Measurements from ENCODE around the gene FAM171A1. TPM values are rescaled to one million over a fixed set of nuclear protein-coding genes. Genes with fewer than 3 reads are reported as not detected.
A peak's percentile ranks its signal among the peaks of the same experiment; 100 is the strongest.

FAM171A1 gene
- total RNA-seq, 1 donor from 2014 or later, result 73.6 TPM

DNA sequence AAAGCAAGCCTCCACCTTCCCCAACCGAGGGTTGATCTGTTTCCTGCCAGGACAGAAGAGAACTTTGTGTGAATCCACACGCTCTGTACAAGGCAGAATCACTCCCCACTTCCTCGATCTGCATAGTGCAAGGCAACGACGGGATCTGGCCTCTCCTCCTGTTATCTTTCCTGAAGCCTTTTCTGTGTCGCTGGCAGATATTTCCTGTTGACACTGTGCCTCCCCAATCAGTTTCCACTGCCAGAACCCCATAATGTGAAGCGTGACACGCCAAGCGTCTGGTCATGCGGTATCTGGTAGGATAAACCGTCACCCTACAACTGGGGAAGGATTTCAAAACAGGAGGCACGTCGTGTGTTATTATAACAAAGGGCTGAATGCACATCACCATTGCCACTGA lies 57.2 kb downstream of the FAM171A1 start:
- TF ChIP-seq, protein P1, sequence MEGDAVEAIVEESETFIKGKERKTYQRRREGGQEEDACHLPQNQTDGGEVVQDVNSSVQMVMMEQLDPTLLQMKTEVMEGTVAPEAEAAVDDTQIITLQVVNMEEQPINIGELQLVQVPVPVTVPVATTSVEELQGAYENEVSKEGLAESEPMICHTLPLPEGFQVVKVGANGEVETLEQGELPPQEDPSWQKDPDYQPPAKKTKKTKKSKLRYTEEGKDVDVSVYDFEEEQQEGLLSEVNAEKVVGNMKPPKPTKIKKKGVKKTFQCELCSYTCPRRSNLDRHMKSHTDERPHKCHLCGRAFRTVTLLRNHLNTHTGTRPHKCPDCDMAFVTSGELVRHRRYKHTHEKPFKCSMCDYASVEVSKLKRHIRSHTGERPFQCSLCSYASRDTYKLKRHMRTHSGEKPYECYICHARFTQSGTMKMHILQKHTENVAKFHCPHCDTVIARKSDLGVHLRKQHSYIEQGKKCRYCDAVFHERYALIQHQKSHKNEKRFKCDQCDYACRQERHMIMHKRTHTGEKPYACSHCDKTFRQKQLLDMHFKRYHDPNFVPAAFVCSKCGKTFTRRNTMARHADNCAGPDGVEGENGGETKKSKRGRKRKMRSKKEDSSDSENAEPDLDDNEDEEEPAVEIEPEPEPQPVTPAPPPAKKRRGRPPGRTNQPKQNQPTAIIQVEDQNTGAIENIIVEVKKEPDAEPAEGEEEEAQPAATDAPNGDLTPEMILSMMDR (IDR thresholded peaks at IDR 0.05; ENCODE audit: unreplicated experiment), result no peak
- Mint-ChIP-seq H3K27ac (peak overlapping the region; percentile 66), H3K36me3 (peaks cover 4% of the 10 kb centered on the region), H3K27me3 (ENCODE audit: low read depth) (no peaks in the 10 kb centered on the region), H3K4me3 (no peak overlapping the region), H3K4me1 (peaks cover 32% of the 10 kb centered on the region), H3K9me3 (no peaks in the 10 kb centered on the region)
- DNase-seq (ENCODE audit: low spot score in 2 of 2, unreplicated experiment in 2 of 2), result no peak

DNA sequence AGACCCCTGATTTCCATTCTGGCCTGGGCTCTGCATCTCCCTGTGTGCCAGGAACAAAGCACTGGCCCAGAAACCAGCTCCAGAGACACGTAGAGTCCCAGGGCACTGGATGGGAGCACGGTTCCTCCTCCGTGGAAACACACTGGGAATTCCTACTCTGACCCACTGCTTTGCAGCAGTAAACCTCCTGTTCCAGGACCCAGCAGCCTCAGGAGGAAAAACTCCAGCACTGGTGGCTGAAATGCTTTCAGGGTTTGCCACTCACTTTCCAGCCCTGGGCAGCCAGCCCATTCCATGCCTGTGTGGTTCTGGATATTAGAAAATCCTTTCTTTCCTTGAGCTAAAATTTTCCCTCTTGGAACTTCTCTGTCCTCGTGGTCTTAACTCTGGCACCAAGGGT lies 58.0 kb downstream of the FAM171A1 start:
- no peak for DNase-seq (ENCODE audit: low spot score in 2 of 2, unreplicated experiment in 2 of 2)
- Mint-ChIP-seq H3K27me3 (ENCODE audit: low read depth) (no peaks in the 10 kb centered on the region), H3K4me1 (peaks cover 32% of the 10 kb centered on the region), H3K27ac (peak overlapping the region; percentile 76), H3K9me3 (no peaks in the 10 kb centered on the region), H3K4me3 (no peak overlapping the region), H3K36me3 (peaks cover 2% of the 10 kb centered on the region)
- TF ChIP-seq, protein P1 (IDR thresholded peaks at IDR 0.05; ENCODE audit: unreplicated experiment), result no peak

DNA sequence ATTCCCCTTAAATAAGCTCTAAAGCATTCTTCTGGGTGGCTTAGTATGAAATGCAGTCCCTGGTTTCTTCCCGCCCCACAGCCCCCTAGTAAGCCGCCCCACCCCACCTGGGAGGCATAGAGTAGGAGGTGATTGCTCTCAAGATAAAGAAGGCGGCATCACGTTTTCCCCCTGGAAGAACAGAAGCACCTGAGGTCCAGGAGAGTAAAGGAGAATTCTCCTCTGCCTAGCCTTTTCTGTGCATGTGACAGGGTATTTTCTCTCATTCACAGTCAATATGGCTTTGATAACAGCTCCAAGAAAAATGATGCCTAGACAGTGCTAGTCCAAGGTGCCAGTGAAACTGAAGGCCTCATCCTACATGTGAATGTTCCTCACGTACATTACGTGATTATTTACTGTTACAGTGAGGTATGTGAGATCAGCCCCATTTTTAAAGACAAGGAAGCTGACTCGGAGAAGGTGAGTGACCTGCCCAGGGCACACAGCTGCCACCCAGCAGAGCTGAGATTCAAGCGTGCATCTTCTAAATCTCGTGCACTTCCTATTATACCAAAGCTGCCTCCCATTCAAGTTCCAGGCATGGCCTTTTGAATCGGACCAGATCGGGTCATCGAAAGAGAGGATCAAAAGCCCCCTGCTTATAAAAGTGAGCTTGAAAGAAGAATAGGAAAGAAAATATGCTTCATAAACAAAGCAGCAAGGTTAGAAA lies 59.4 kb downstream of the FAM171A1 start:
- Mint-ChIP-seq H3K4me3 (no peak overlapping the region), H3K9me3 (no peaks in the 10 kb centered on the region), H3K4me1 (peaks cover 29% of the 10 kb centered on the region), H3K27me3 (ENCODE audit: low read depth) (no peaks in the 10 kb centered on the region), H3K36me3 (no peaks in the 10 kb centered on the region), H3K27ac (peak overlapping the region; percentile 47)
- no peak for DNase-seq (ENCODE audit: low spot score in 2 of 2, unreplicated experiment in 2 of 2)
- TF ChIP-seq, protein P1 (IDR thresholded peaks at IDR 0.05; ENCODE audit: unreplicated experiment), result no peak

DNA sequence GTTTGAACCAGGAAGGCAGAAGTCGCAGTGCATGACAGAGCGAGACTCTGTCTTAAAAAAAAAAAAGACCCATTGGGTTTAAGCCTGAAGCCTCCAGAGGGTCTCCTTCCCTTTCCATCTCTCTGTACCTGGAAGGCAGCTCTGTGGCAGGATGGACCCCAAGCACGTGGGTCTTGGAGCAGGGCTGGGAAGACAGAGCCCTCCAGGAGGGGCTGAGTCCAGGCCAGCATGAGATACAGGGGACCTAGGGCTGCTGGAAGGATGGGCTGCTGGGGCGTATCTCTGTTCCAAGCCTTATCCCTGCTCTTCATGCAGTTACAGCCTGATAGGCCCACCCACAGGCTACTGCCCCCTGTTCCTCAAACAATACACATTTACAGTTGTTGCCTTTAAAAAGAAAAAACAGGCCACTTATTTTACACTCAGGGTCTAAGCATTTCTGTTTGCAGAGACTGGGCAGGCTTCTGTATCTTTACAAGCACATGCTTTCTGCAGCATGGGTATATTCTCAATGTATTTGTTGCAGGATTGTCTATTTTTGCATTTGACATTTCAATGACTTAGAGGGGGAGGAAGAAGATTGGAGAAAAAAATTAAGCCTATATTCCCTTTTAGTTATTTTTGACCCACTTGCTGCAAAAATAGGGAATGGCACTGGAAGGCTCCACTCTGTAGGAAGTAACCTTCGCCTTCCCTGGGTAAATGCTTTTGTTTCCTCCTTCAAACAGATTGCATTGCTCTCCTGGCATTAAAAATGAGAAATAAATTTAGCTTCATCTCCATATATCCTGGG lies 60.1 kb downstream of the FAM171A1 start:
- H3K9me3 Mint-ChIP-seq, result no peaks in the 10 kb centered on the region
- no peak overlapping the region for H3K27ac Mint-ChIP-seq
- no peak for DNase-seq (ENCODE audit: low spot score in 2 of 2, unreplicated experiment in 2 of 2)
- H3K4me3 Mint-ChIP-seq, result no peak overlapping the region
- H3K36me3 Mint-ChIP-seq, result no peaks in the 10 kb centered on the region
- TF ChIP-seq, protein P1 (IDR thresholded peaks at IDR 0.05; ENCODE audit: unreplicated experiment), result no peak
- peaks cover 28% of the 10 kb centered on the region for H3K4me1 Mint-ChIP-seq
- no peaks in the 10 kb centered on the region for H3K27me3 Mint-ChIP-seq (ENCODE audit: low read depth)

DNA sequence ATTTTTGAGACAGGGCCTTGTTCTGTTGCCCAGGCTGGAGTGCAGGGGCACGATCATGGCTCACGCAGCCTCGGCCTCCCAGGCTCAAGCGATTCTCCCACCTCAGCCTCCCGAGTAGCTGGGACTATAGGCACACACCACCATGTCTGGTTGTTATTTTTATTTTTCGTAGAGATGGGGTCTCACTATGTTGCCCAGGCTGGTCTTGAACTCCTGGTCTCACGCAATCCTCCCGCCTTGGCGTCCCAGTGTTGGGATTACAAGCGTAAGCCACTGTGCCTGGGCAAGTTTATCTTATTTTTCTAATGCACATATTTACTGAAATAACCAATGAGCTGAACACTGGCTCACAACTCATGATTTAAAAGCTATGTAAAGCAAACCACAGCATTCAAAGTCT lies 61.9 kb downstream of the FAM171A1 start:
- Mint-ChIP-seq H3K36me3 (no peaks in the 10 kb centered on the region), H3K9me3 (no peaks in the 10 kb centered on the region), H3K27me3 (ENCODE audit: low read depth) (no peaks in the 10 kb centered on the region), H3K4me3 (no peak overlapping the region), H3K27ac (no peak overlapping the region), H3K4me1 (peaks cover 28% of the 10 kb centered on the region)
- TF ChIP-seq, protein P1 (IDR thresholded peaks at IDR 0.05; ENCODE audit: unreplicated experiment), result no peak
- DNase-seq (ENCODE audit: low spot score in 2 of 2, unreplicated experiment in 2 of 2), result no peak

Measured in mesothelial cell of epicardium (in vitro differentiated cells).